ENCODE results near the gene NCKAP5. TPM values are rescaled to one million over a fixed set of nuclear protein-coding genes. Genes with fewer than 3 reads are reported as not detected.

The NCKAP5 gene
- polyA plus RNA-seq, 3 donors, result 0.16 to 0.34 (median 0.30) TPM

GRCh38 chr2:133581010-133581760 is 12.9 kb upstream of the NCKAP5 start:
- WGBS, 3 donors, result 27 to 52% (median 35%) methylated on average over 1 of the region's 1 CpG
- H3K27ac ChIP-seq (ENCODE audit: low read depth, low read length), result no peak overlapping the region

GRCh38 chr2:133579274-133579673 is 11.0 kb upstream of the NCKAP5 start:
- WGBS, 3 donors, result 63 to 83% (median 71%) methylated on average over 1 of the region's 1 CpG
- H3K27ac ChIP-seq (ENCODE audit: low read depth, low read length), result no peak overlapping the region

- WGBS, 3 donors, result 39 to 74% (median 72%) methylated on average over 1 of the region's 1 CpG
Measured at GRCh38 chr2:133576714-133577113, 8.5 kb upstream of the NCKAP5 start.

GRCh38 chr2:133574620-133575019 is 6.4 kb upstream of the NCKAP5 start:
- H3K27ac ChIP-seq (ENCODE audit: low read depth, low read length), result no peak overlapping the region
- WGBS, 3 donors, result 29 to 93% (median 88%) methylated on average over 1 of the region's 1 CpG

More at GRCh38 chr2:133576714-133577113, 8.5 kb upstream of the NCKAP5 start:
- no peak overlapping the region for H3K27ac ChIP-seq (ENCODE audit: low read depth, low read length)

- H3K27ac ChIP-seq (ENCODE audit: low read depth, low read length), result no peak overlapping the region
- 68 to 75% (median 70%) methylated on average over 5 of the region's 5 CpGs for WGBS, 3 donors
Measured at GRCh38 chr2:133574186-133574585, 5.9 kb upstream of the NCKAP5 start.

GRCh38 chr2:133573491-133574162 is 5.4 kb upstream of the NCKAP5 start:
- WGBS, 3 donors, result 89 to 93% (median 91%) methylated on average over 6 of the region's 6 CpGs
- H3K27ac ChIP-seq (ENCODE audit: low read depth, low read length), result no peak overlapping the region

- WGBS, 3 donors, result 82 to 89% (median 85%) methylated on average over 6 of the region's 6 CpGs
- H3K27ac ChIP-seq (ENCODE audit: low read depth, low read length), result no peak overlapping the region
Measured at GRCh38 chr2:133571249-133571648, 3.0 kb upstream of the NCKAP5 start.

- H3K27ac ChIP-seq (ENCODE audit: low read depth, low read length), result no peak overlapping the region
- 85 to 95% (median 92%) methylated on average over 5 of the region's 5 CpGs for WGBS, 3 donors
Measured at GRCh38 chr2:133570542-133570941, 2.3 kb upstream of the NCKAP5 start.

- 42 to 67% (median 56%) methylated on average over 4 of the region's 4 CpGs for WGBS, 3 donors
- H3K27ac ChIP-seq (ENCODE audit: low read depth, low read length), result no peak overlapping the region
Measured at GRCh38 chr2:133569286-133569830, 1.1 kb upstream of the NCKAP5 start.

- 27 to 58% (median 54%) methylated on average over 5 of the region's 5 CpGs for WGBS, 3 donors
- H3K27ac ChIP-seq (ENCODE audit: low read depth, low read length), result no peak overlapping the region
Measured at GRCh38 chr2:133568598-133568997, 335 bp upstream of the NCKAP5 start.

- H3K27ac ChIP-seq (ENCODE audit: low read depth, low read length), result no peak overlapping the region
- WGBS, 3 donors, result 82 to 88% (median 84%) methylated on average over 4 of the region's 4 CpGs
Measured at GRCh38 chr2:133562558-133562957, 5.7 kb downstream of the NCKAP5 start.

GRCh38 chr2:133561045-133561852 is 7.0 kb downstream of the NCKAP5 start:
- H3K27ac ChIP-seq (ENCODE audit: low read depth, low read length), result no peak overlapping the region
- WGBS, 3 donors, result 24 to 47% (median 37%) methylated on average over 3 of the region's 3 CpGs

- no peak overlapping the region for H3K27ac ChIP-seq (ENCODE audit: low read depth, low read length)
- WGBS, 3 donors, result 68 to 74% (median 70%) methylated on average over 3 of the region's 3 CpGs
Measured at GRCh38 chr2:133557614-133558013, 10.6 kb downstream of the NCKAP5 start.

- no peak overlapping the region for H3K27ac ChIP-seq (ENCODE audit: low read depth, low read length)
- WGBS, 3 donors, result 82 to 85% (median 85%) methylated on average over 2 of the region's 2 CpGs
Measured at GRCh38 chr2:133553838-133554408, 14.3 kb downstream of the NCKAP5 start.

- no peak overlapping the region for H3K27ac ChIP-seq (ENCODE audit: low read depth, low read length)
- 90 to 93% (median 91%) methylated on average over 4 of the region's 4 CpGs for WGBS, 3 donors
Measured at GRCh38 chr2:133553251-133553650, 15.0 kb downstream of the NCKAP5 start.

- 55 to 69% (median 68%) methylated on average over 2 of the region's 2 CpGs for WGBS, 3 donors
- H3K27ac ChIP-seq (ENCODE audit: low read depth, low read length), result no peak overlapping the region
Measured at GRCh38 chr2:133552821-133553220, 15.4 kb downstream of the NCKAP5 start.

- no peak overlapping the region for H3K27ac ChIP-seq (ENCODE audit: low read depth, low read length)
- 69 to 90% (median 81%) methylated on average over 3 of the region's 3 CpGs for WGBS, 3 donors
Measured at GRCh38 chr2:133541797-133542196, 26.5 kb downstream of the NCKAP5 start.

GRCh38 chr2:133541376-133541775 is 26.9 kb downstream of the NCKAP5 start:
- no peak overlapping the region for H3K27ac ChIP-seq (ENCODE audit: low read depth, low read length)
- WGBS, 3 donors, result 50 to 53% (median 52%) methylated on average over 1 of the region's 1 CpG

Measured in adipose tissue (tissue), 3 donors.